ENCODE data around the gene FNIP1. TPM values are rescaled to one million over a fixed set of nuclear protein-coding genes. Genes with fewer than 3 reads are reported as not detected.

FNIP1 gene
- total and polyA plus RNA-seq, 9 of the 15 experiments (the other 6 are each of a cell fraction or from before 2014, with no cell fraction given): 5.0 to 32.8 (median 18.4) TPM

DNA sequence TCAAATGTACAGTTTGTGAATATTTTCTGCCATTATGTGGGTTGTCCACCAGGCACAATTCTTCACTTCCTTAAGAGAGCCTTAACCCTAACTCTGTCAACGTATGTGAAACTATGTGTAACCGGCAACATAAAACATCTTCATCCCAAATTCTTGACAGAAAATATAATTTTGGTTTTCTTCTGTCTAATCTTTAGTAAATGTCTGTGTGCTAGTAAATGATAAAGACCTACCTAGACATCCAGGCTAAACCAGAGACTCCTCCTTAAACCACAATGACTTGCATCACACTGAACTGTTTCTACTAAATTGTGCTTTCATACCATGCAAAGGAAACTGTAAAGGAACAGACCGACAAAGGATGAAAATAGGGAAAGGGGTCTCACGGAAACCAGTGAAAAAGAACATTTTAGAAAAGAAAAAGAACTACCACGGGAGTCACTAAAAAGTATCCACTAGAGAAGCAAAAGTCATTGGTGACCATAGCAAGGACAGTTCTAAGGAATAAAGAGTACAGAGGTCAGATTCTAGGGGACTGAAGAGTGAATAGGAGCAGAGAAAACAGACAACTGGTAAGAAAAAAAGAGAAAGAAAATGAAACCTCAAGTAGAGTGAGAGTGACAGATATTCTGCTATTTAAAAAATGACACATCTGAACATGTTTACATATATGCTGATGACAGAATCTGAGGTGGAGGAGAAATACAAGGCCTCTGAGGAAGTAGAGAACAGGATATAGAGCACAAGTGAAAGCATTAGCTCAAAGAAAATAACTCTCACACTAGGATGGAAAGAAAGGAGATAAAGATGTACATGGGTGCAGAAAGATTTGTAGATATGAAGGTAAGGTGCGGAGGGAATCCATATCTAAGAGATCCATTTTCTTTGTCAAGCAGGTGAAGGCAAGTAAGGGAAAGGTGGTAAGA, 49.4 kb downstream of the FNIP1 start (continued):
- peak; percentile 16; the same call in 1 of the 2 replicates for TF ChIP-seq L3MBTL2 (IDR thresholded peaks at IDR 0.05)
- TF ChIP-seq RBM22 (IDR thresholded peaks at IDR 0.05; ENCODE audit: low read depth, low read length, poor library complexity, severe bottlenecking): no peak
- no peak for TF ChIP-seq BCL6 (CRISPR knock-in tag; IDR thresholded peaks at IDR 0.05)
- TF ChIP-seq, protein P1, sequence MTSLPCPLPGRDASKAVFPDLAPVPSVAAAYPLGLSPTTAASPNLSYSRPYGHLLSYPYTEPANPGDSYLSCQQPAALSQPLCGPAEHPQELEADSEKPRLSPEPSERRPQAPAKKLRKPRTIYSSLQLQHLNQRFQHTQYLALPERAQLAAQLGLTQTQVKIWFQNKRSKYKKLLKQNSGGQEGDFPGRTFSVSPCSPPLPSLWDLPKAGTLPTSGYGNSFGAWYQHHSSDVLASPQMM (CRISPR knock-in tag; IDR thresholded peaks at IDR 0.05): no peak
- TF ChIP-seq, protein P2, sequence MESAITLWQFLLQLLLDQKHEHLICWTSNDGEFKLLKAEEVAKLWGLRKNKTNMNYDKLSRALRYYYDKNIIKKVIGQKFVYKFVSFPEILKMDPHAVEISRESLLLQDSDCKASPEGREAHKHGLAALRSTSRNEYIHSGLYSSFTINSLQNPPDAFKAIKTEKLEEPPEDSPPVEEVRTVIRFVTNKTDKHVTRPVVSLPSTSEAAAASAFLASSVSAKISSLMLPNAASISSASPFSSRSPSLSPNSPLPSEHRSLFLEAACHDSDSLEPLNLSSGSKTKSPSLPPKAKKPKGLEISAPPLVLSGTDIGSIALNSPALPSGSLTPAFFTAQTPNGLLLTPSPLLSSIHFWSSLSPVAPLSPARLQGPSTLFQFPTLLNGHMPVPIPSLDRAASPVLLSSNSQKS (CRISPR knock-in tag; IDR thresholded peaks at IDR 0.05): no peak
- no peak for TF ChIP-seq ZBTB1 (CRISPR knock-in tag; IDR thresholded peaks at IDR 0.05; ENCODE audit: borderline replicate concordance, low read depth)
- TF ChIP-seq CBFA2T2 (conservative IDR thresholded peaks at IDR 0.05): peak; percentile 92
- TF ChIP-seq CBX5 (IDR thresholded peaks at IDR 0.05; ENCODE audit: borderline replicate concordance, low read depth): no peak
- no peak for TF ChIP-seq SUPT5H (IDR thresholded peaks at IDR 0.05)
- TF ChIP-seq ZZZ3 (IDR thresholded peaks at IDR 0.05): no peak
- no peak; the same call in 1 of the 2 replicates for TF ChIP-seq TCF7L2 (IDR thresholded peaks at IDR 0.05; ENCODE audit: low read depth, low read length)
- no peak for TF ChIP-seq SRSF1 (IDR thresholded peaks at IDR 0.05; ENCODE audit: low read depth, low read length)
- TF ChIP-seq ZNF778 (CRISPR knock-in tag; IDR thresholded peaks at IDR 0.05): no peak
- TF ChIP-seq ZNF347 (CRISPR knock-in tag; IDR thresholded peaks at IDR 0.05; ENCODE audit: low read depth): no peak
- TF ChIP-seq ZNF695 (CRISPR knock-in tag; IDR thresholded peaks at IDR 0.05): no peak
- TF ChIP-seq ZNF785 (CRISPR knock-in tag; IDR thresholded peaks at IDR 0.05): no peak
- TF ChIP-seq ZNF133 (CRISPR knock-in tag; IDR thresholded peaks at IDR 0.05): no peak
- no peak for TF ChIP-seq NCOA4 (IDR thresholded peaks at IDR 0.05; ENCODE audit: partially characterized antibody)
- TF ChIP-seq POU5F1 (IDR thresholded peaks at IDR 0.05; ENCODE audit: borderline replicate concordance, low read depth, low read length, partially characterized antibody): no peak
- TF ChIP-seq, protein P3, sequence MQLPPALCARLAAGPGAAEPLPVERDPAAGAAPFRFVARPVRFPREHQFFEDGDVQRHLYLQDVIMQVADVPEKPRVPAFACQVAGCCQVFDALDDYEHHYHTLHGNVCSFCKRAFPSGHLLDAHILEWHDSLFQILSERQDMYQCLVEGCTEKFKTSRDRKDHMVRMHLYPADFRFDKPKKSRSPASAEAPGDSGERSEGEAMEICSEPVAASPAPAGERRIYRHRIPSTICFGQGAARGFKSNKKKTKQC (CRISPR knock-in tag; IDR thresholded peaks at IDR 0.05): no peak
- no peak for TF ChIP-seq NR1H2 (CRISPR knock-in tag; IDR thresholded peaks at IDR 0.05)
- TF ChIP-seq PHF8 (IDR thresholded peaks at IDR 0.05; ENCODE audit: borderline replicate concordance, low read length): no peak
- peak; percentile 74 for TF ChIP-seq ATF7 (IDR thresholded peaks at IDR 0.05)
- TF ChIP-seq ZNF583 (CRISPR knock-in tag; IDR thresholded peaks at IDR 0.05): no peak
- peak in 1 of 2 experiments; percentile 46; a peak in 1 of 4 replicates for TF ChIP-seq FOXA3 (CRISPR knock-in tag; conservative IDR thresholded peaks at IDR 0.05 in 1 of 2, IDR thresholded peaks at IDR 0.05 in 1 of 2)
- TF ChIP-seq, protein P4, sequence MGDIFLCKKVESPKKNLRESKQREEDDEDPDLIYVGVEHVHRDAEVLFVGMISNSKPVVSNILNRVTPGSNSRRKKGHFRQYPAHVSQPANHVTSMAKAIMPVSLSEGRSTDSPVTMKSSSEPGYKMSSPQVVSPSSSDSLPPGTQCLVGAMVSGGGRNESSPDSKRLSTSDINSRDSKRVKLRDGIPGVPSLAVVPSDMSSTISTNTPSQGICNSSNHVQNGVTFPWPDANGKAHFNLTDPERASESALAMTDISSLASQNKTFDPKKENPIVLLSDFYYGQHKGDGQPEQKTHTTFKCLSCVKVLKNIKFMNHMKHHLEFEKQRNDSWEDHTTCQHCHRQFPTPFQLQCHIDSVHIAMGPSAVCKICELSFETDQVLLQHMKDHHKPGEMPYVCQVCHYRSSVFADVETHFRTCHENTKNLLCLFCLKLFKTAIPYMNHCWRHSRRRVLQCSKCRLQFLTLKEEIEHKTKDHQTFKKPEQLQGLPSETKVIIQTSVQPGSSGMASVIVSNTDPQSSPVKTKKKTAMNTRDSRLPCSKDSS (IDR thresholded peaks at IDR 0.05; ENCODE audit: low read depth, partially characterized antibody): no peak

Measured in K562 (cell line).